ENCODE data around the gene GSTT4.
"Not testable (repeated sequence)": the region's sequence is repeated elsewhere in the genome, so short reads cannot be mapped to it uniquely, and the experiment has no call there.

Gene GSTT4

DNA sequence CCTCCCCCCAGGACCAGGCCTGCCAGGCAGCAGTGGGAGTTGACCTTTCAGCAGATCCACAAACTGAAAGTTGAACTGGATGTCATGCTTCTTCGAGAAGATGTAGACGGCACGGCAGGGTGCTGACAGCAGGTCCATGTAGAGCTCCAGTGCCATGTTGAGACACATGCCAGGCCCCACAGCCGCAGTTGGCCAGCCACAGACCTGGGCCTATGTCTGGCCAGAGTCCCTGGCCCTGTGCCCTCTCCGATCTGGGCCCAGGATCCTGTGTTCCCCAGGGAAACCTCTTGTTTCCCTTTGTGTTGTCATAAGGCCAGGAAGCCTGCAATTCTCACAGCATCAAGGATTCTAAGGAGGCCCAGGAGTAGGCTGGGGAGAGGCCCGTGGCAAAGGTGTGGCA lies at the start of gene GSTT4:
Gene GSTT4, minus strand, starts transcription at position 253 of the 400 bp plus-strand sequence. Its CDS starts 97 bp downstream, at position 156.
- DNase-seq (no peak), ATAC-seq (no peak)
- H3K27ac Mint-ChIP-seq, result peak within 1 kb of the TSS; percentile 15 to 71
- no peaks in the 10 kb centered on the region for H3K9me3 Mint-ChIP-seq
- no peaks in the 10 kb centered on the region for H3K4me1 Mint-ChIP-seq
- no peaks in the 10 kb centered on the region for H3K27me3 Mint-ChIP-seq
- no peak within 1 kb of the TSS for H3K4me3 Mint-ChIP-seq

DNA sequence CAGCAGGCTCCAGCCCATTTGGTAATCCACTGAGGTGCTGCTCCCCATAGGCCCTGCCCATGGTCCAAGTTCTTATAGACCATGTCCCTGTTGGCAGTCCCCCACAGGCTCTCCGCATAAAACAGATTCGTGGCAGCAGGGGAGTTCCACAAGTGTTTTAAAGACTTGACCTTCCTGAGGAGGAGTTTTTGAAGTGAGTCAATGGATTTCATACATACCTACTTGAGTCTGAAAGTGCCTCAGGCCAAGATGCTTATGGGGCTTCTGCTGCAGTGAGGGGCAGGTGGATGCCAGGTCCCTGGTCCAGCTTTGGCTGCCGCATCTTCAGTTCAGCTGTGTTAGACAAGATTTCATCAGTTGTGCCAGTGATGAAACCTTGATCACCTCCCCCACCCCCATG lies 49.1 kb upstream of the GSTT4 start:
- no peak for ATAC-seq
- peaks cover 1% of the 10 kb centered on the region for H3K4me1 Mint-ChIP-seq
- no peak overlapping the region for H3K4me3 Mint-ChIP-seq
- H3K27me3 Mint-ChIP-seq, result no peaks in the 10 kb centered on the region
- no peaks in the 10 kb centered on the region for H3K9me3 Mint-ChIP-seq
- no peak for DNase-seq
- H3K27ac Mint-ChIP-seq, result peak overlapping the region in 1 of 2 donors; percentile 50

- Mint-ChIP-seq H3K4me3 (no peak overlapping the region), H3K27me3 (no peaks in the 10 kb centered on the region), H3K4me1 (no peaks in the 10 kb centered on the region), H3K27ac (peak overlapping the region; percentile 4 to 92), H3K9me3 (no peaks in the 10 kb centered on the region)
- no peak for DNase-seq
- ATAC-seq, result no peak
Measured at GRCh38 chr22:24053481-24054226, 48.4 kb upstream of the GSTT4 start.

DNA sequence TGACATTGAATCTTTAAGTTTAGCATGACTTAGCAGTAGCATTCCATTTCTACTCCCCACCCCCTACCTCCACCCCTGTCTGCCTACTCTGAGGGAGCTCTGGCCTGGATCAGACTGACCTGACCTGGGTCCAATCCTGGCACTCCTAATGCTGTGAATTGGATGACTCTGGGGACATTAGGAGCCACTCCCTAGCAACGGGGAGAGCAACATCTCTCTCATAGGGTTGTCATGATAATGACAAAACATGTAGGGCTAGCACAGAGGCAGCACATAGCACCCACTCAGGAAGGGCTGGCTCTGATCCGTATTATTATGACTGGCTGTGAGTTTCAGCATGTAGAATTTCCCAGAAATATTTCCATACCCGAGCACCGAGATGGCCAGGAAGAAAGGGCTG lies 46.3 kb upstream of the GSTT4 start:
- H3K27ac Mint-ChIP-seq, result peak overlapping the region in 1 of 2 donors; percentile 1
- H3K27me3 Mint-ChIP-seq, result no peaks in the 10 kb centered on the region
- H3K4me1 Mint-ChIP-seq, result no peaks in the 10 kb centered on the region
- no peak for DNase-seq
- ATAC-seq, result no peak
- H3K4me3 Mint-ChIP-seq, result no peak overlapping the region
- H3K9me3 Mint-ChIP-seq, result no peaks in the 10 kb centered on the region

- H3K9me3 Mint-ChIP-seq, result no peaks in the 10 kb centered on the region
- ATAC-seq (no peak), DNase-seq (no peak)
- no peaks in the 10 kb centered on the region for H3K27me3 Mint-ChIP-seq
- no peaks in the 10 kb centered on the region for H3K4me1 Mint-ChIP-seq
- no peak overlapping the region for H3K27ac Mint-ChIP-seq
- H3K4me3 Mint-ChIP-seq, result no peak overlapping the region
Measured at GRCh38 chr22:24051028-24051427, 45.8 kb upstream of the GSTT4 start.

- DNase-seq, result no peak
- Mint-ChIP-seq H3K9me3 (no peaks in the 10 kb centered on the region), H3K27me3 (no peaks in the 10 kb centered on the region), H3K4me1 (no peaks in the 10 kb centered on the region), H3K4me3 (no peak overlapping the region), H3K27ac (peak overlapping the region in 1 of 2 donors; percentile 45)
- no peak for ATAC-seq
Measured at GRCh38 chr22:24049978-24050377, 44.7 kb upstream of the GSTT4 start.

DNA sequence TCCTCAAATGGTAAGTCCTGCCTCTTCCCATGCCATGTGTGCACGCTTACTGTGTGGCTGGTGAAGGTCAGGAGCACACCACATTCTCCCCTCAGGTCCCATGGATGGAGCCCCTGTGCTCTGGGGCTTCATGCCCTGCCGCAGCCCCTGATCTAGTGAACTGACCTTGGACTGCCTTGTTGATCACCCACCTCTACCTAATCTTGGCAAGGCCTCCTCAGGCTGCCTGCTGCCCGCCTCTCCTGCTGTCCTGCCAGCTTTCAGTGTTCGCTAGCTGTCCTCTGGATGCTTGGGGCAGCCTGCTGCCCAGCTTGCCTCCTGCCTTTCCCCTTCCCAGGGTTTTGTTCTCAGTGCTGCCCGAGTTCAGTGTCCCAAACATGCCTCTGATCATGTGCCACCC lies 44.0 kb upstream of the GSTT4 start:
- no peaks in the 10 kb centered on the region for H3K27me3 Mint-ChIP-seq
- H3K9me3 Mint-ChIP-seq, result no peaks in the 10 kb centered on the region
- no peak for ATAC-seq
- DNase-seq, result no peak
- H3K4me3 Mint-ChIP-seq, result no peak overlapping the region
- H3K4me1 Mint-ChIP-seq, result no peaks in the 10 kb centered on the region
- H3K27ac Mint-ChIP-seq, result no peak overlapping the region

DNA sequence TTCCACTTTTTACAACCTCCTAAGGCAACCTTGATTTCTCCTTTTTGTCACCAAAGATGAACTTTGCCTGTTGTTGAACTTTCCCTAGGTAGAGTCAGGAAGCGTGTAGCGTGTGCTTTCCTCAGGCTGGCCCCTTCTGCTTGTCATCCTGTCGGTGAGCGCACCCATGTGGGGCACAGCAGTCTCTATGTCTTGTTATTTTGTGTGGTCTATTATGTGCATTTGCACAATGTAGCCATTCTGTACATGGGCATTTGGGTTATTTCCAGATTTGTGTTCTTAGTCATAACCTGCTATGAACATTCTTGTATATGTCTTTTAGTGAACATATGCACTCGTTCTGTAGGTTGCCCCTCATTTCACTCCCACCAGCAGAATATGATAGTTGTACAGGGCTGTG lies 40.8 kb upstream of the GSTT4 start:
- H3K27me3 Mint-ChIP-seq, result no peaks in the 10 kb centered on the region
- ATAC-seq (no peak), DNase-seq (no peak)
- H3K9me3 Mint-ChIP-seq, result no peaks in the 10 kb centered on the region
- H3K27ac Mint-ChIP-seq, result no peak overlapping the region
- no peak overlapping the region for H3K4me3 Mint-ChIP-seq
- H3K4me1 Mint-ChIP-seq, result no peaks in the 10 kb centered on the region

- peaks cover 8% of the 10 kb centered on the region for H3K4me1 Mint-ChIP-seq
- H3K4me3 Mint-ChIP-seq, result no peak overlapping the region
- no peaks in the 10 kb centered on the region for H3K27me3 Mint-ChIP-seq
- H3K27ac Mint-ChIP-seq, result no peak overlapping the region
- no peak for DNase-seq
- no peak for ATAC-seq
- H3K9me3 Mint-ChIP-seq, result no peaks in the 10 kb centered on the region
Measured at GRCh38 chr22:24043958-24044357, 38.7 kb upstream of the GSTT4 start.

- not testable (repeated sequence) for H3K27ac Mint-ChIP-seq, DNase-seq, ATAC-seq, H3K9me3 Mint-ChIP-seq, H3K27me3 Mint-ChIP-seq, H3K4me3 Mint-ChIP-seq
- peaks cover 13% of the 10 kb centered on the region for H3K4me1 Mint-ChIP-seq
Measured at GRCh38 chr22:24043465-24043864, 38.2 kb upstream of the GSTT4 start.

DNA sequence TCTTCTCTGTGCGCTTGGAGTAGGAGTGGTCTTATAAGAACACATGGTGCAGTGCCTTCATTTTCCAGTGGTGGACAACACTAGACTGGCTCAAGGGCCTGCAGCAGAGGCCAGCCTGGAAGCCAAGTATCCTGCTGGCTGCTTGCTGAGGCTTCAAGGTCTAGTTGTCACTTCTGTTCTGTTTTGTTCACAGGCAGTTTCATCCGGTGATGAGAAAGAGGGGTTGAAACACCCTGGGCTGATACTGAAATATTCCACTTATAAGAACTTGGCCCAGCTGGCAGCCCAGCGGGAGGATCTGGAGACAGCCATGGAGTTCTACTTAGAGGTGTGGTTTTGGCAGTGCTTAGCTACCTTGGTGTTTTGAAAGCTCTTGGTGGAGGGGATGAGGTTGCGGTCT lies 35.7 kb upstream of the GSTT4 start:
- no peak for DNase-seq
- peak overlapping the region in 1 of 2 donors; percentile 41 for H3K27ac Mint-ChIP-seq
- H3K27me3 Mint-ChIP-seq, result no peaks in the 10 kb centered on the region
- H3K4me3 Mint-ChIP-seq, result no peak overlapping the region
- no peaks in the 10 kb centered on the region for H3K9me3 Mint-ChIP-seq
- no peak for ATAC-seq
- H3K4me1 Mint-ChIP-seq, result peaks cover 38% of the 10 kb centered on the region

GRCh38 chr22:24039046-24039445 lies 33.8 kb upstream of the GSTT4 start:
- DNase-seq, result no peak
- Mint-ChIP-seq H3K27me3 (no peaks in the 10 kb centered on the region), H3K9me3 (no peaks in the 10 kb centered on the region), H3K27ac (peak overlapping the region in 1 of 2 donors; percentile 8), H3K4me1 (peaks cover 53% of the 10 kb centered on the region), H3K4me3 (no peak overlapping the region)
- no peak for ATAC-seq

- ATAC-seq (no peak), DNase-seq (no peak)
- Mint-ChIP-seq H3K9me3 (no peaks in the 10 kb centered on the region), H3K27me3 (no peaks in the 10 kb centered on the region), H3K27ac (peak overlapping the region; percentile 54 to 86), H3K4me1 (peaks cover 62% of the 10 kb centered on the region), H3K4me3 (no peak overlapping the region)
Measured at GRCh38 chr22:24037851-24038765, 32.9 kb upstream of the GSTT4 start.

- Mint-ChIP-seq H3K9me3 (no peaks in the 10 kb centered on the region), H3K27ac (no peak overlapping the region), H3K27me3 (no peaks in the 10 kb centered on the region), H3K4me1 (peaks cover 83% of the 10 kb centered on the region), H3K4me3 (no peak overlapping the region)
- ATAC-seq (no peak), DNase-seq (no peak)
Measured at GRCh38 chr22:24035296-24035695, 30.0 kb upstream of the GSTT4 start.

- Mint-ChIP-seq H3K27me3 (no peaks in the 10 kb centered on the region), H3K27ac (no peak overlapping the region), H3K4me1 (peaks cover 86% of the 10 kb centered on the region), H3K9me3 (no peaks in the 10 kb centered on the region), H3K4me3 (no peak overlapping the region)
- DNase-seq (no peak), ATAC-seq (no peak)
Measured at GRCh38 chr22:24033731-24034130, 28.5 kb upstream of the GSTT4 start.

GRCh38 chr22:24030186-24030702 lies 25.0 kb upstream of the GSTT4 start:
- ATAC-seq (no peak), DNase-seq (no peak)
- Mint-ChIP-seq H3K4me3 (no peak overlapping the region), H3K4me1 (peaks cover 78% of the 10 kb centered on the region), H3K27ac (no peak overlapping the region), H3K9me3 (no peaks in the 10 kb centered on the region), H3K27me3 (no peaks in the 10 kb centered on the region)
